H1 (cell line): Measurements from ENCODE around the gene ETF1. TPM values are rescaled to one million over a fixed set of nuclear protein-coding genes. Genes with fewer than 3 reads are reported as not detected.

Experiments used
- SP4 ChIP-seq: IDR thresholded peaks from 2 replicates; pipeline ENCODE4 v1.6.1; 2012; ENCODE audit warnings: low read length, inconsistent platforms
- SRF ChIP-seq: IDR thresholded peaks from 2 replicates; pipeline ENCODE4 v1.6.1; 2011; ENCODE audit warnings: mild to moderate bottlenecking, low read depth, low read length, moderate library complexity
- polyA plus RNA-seq, 7 experiments: library from polyadenylated mRNA; depleted of rRNA in 3 of 7; stranded (reverse) in 5 of 7; unstranded in 2 of 7; fragments of >200 nt in 5 of 7; fragments of 200-250 nt in 2 of 7; gene quantifications; 1 replicate in 5 of 7; 2 replicates in 1 of 7; 4 replicates in 1 of 7; pipeline versions ENCODE4 v1.2.1 to v1.2.3, GENCODE V29; 2011 to 2013; ENCODE audit warnings: missing spikeins in 2 of 7, mixed read lengths in 2 of 7
- total RNA-seq: library from RNA; stranded (reverse); fragmentation: NEBNext Ultra II Directional; extraction: Animal tissue kit (Norgen Biotek cat#: 25700); gene quantifications from 2 replicates; pipeline ENCODE4 v1.2.1, GENCODE V29; 2021

ETF1 gene
- total and polyA plus RNA-seq, 2 of the 8 experiments (the other 6 are each of a cell fraction or from before 2014, with no cell fraction given) = 50.5 to 168 TPM

- TF ChIP-seq SRF (no peak), SP4 (no peak)
Measured at GRCh38 chr5:138533973-138534941, 8.8 kb downstream of the ETF1 start (continued).
